BJ (cell line): Measurements from ENCODE around the gene IQCF5. TPM values are rescaled to one million over a fixed set of nuclear protein-coding genes. Genes with fewer than 3 reads are reported as not detected.

Experiments
- CTCF ChIA-PET: fragments of 350-600 bp; formaldehyde crosslinking; extraction: SDS; loops from one replicate; lab custom pipeline; 2021; ENCODE audit warnings: antibody characterized with exemption, inconsistent platforms; lab: Yijun Ruan, JAX
- POLR2A ChIA-PET: fragments of 300-600 bp; sonication (Branson Sonifier 250); formaldehyde crosslinking; extraction: SDS; loops from one replicate; lab custom pipeline; 2021; ENCODE audit warnings: antibody characterized with exemption; lab: Charles Lee
- DNase-seq: peaks from one replicate; pipeline ENCODE4 v3.0.0-alpha.2; 2011; ENCODE audit warnings: low read depth
- H3K27me3 ChIP-seq: 2 replicates; pipeline ENCODE4 v1.6.0; 2011; ENCODE audit warnings: low read length; ENCODE audit not compliant: control insufficient read depth, insufficient read depth
- H3K36me3 ChIP-seq: 2 replicates; pipeline ENCODE4 v1.5.1; 2011; ENCODE audit warnings: low read length; ENCODE audit not compliant: control insufficient read depth, insufficient read depth
- H3K4me3 ChIP-seq: 2 replicates; pipeline ENCODE4 v1.5.1; 2011; ENCODE audit warnings: low read depth, mild to moderate bottlenecking, control low read depth, low read length
- CTCF ChIP-seq: IDR thresholded peaks from 2 replicates; pipeline ENCODE4 v1.5.1; 2011; ENCODE audit warnings: low read depth, mild to moderate bottlenecking, control low read depth, inconsistent platforms, low read length, moderate library complexity; ENCODE audit not compliant: insufficient read depth
- polyA plus RNA-seq: library from polyadenylated mRNA; depleted of rRNA; stranded (reverse); fragments of >200 nt; gene quantifications from 2 replicates; pipeline ENCODE4 v1.2.3, GENCODE V29; 2011

The IQCF5 gene
- polyA plus RNA-seq, 1 experiment = not detected

DNA sequence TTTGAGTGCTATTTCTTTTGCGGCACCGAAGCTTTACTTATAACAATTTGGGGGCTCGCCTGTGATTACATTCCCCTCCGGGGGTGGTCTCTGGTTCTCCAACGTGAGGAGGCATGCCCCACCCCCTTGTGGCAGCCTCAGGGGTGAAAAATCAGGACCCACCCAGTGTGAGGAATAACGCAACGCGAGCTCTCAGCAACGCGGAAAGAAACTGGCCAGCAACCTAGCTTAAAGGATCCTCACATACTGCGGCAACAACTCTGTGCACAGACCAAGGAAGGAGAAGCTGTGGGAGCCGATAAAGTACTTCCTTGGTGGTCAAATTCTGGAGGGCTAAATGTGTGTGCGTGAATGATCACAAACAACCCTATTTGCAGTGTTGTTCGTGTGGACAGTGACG lies 22.0 kb upstream of the IQCF5 start:
- TF ChIP-seq CTCF = no peak
- DNase-seq = no peak
- ChIA-PET CTCF (no interaction called here), POLR2A (no interaction called here)
- Histone ChIP-seq H3K4me3 (no peak overlapping the region), H3K36me3 (no peaks in the 10 kb centered on the region), H3K27me3 (peaks cover 4% of the 10 kb centered on the region; the same call in 1 of the 2 replicates)

DNA sequence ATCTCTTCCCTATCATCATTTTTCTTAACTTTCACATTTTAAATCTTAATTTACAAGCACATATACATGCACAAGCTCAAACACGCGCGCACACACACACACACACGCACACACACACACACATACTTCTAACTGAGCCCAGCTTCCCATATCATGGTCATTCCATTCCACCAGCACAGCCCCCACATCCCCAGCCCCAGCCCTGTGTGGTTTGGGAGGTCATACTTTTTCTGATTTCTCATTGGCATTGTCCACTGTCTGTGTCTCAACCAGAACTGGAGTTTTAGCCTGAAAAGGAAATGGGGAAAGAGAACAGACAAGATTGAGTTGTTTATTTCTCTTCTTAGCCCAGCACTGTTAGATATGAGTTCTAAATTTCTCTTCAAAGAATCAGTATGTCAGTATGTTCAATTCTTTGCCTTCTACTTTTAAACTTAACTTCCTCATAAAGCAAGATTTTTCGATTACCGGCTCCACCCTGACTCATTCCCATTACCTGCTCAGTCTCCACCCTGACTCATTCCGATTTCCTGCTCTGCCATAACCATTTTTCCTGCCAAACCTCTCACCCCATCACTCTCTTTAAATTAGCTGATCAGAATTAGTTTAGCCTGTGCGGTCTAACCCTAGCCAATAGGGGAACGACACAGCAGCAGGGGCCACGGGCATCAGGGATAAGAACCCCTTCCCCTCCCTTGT lies 21.4 kb upstream of the IQCF5 start:
- ChIA-PET CTCF (no interaction called here), POLR2A (no interaction called here)
- H3K27me3 ChIP-seq = peaks cover 4% of the 10 kb centered on the region; the same call in 1 of the 2 replicates
- H3K36me3 ChIP-seq = no peaks in the 10 kb centered on the region
- no peak overlapping the region for H3K4me3 ChIP-seq
- no peak for TF ChIP-seq CTCF
- DNase-seq = no peak

GRCh38 chr3:51894939-51895338 lies 19.5 kb upstream of the IQCF5 start:
- no peak for TF ChIP-seq CTCF
- POLR2A ChIA-PET = no interaction called here

GRCh38 chr3:51894391-51894790 lies 19.0 kb upstream of the IQCF5 start:
- H3K27me3 ChIP-seq = peaks cover 2% of the 10 kb centered on the region; the same call in 1 of the 2 replicates
- CTCF ChIA-PET = no interaction called here
- no peak overlapping the region for H3K4me3 ChIP-seq
- H3K36me3 ChIP-seq = no peaks in the 10 kb centered on the region
- no peak for TF ChIP-seq CTCF
- POLR2A ChIA-PET = no interaction called here
- DNase-seq = no peak

More at GRCh38 chr3:51894939-51895338, 19.5 kb upstream of the IQCF5 start:
- CTCF ChIA-PET = no interaction called here
- H3K27me3 ChIP-seq = peaks cover 2% of the 10 kb centered on the region; the same call in 1 of the 2 replicates
- H3K36me3 ChIP-seq = no peaks in the 10 kb centered on the region
- no peak overlapping the region for H3K4me3 ChIP-seq
- DNase-seq = no peak

- TF ChIP-seq CTCF = no peak
- H3K36me3 ChIP-seq = no peaks in the 10 kb centered on the region
- CTCF ChIA-PET = no interaction called here
- POLR2A ChIA-PET = no interaction called here
- no peak overlapping the region for H3K4me3 ChIP-seq
- DNase-seq = no peak
- H3K27me3 ChIP-seq = peaks cover 2% of the 10 kb centered on the region; the same call in 1 of the 2 replicates
Measured at GRCh38 chr3:51891242-51892039, 16.0 kb upstream of the IQCF5 start.
